ENCODE measurements around the gene DNAJC17. TPM values are rescaled to one million over a fixed set of nuclear protein-coding genes. Genes with fewer than 3 reads are reported as not detected.
A peak's percentile ranks its signal among the peaks of the same experiment; 100 is the strongest.

Gene DNAJC17
- total and polyA plus RNA-seq, 2 of the 13 experiments (the other 11 are each of a cell fraction or from before 2014, with no cell fraction given): 22.2 to 26.5 TPM

- no peak for TF ChIP-seq MLX (CRISPR knock-in tag; IDR thresholded peaks at IDR 0.05)
- 0 out of 2 replicates have a peak, but pooled peaks have one; percentile 45 for TF ChIP-seq ARNTL (CRISPR knock-in tag; IDR thresholded peaks at IDR 0.05)
- TF ChIP-seq HIVEP1 (CRISPR knock-in tag; IDR thresholded peaks at IDR 0.05): no peak
- TF ChIP-seq SMAD1 (CRISPR knock-in tag; IDR thresholded peaks at IDR 0.05; ENCODE audit: borderline replicate concordance, low read depth): no peak
- no peak for TF ChIP-seq HMGA1 (CRISPR knock-in tag; conservative IDR thresholded peaks at IDR 0.05)
- TF ChIP-seq ZFYVE20 (CRISPR knock-in tag; IDR thresholded peaks at IDR 0.05; ENCODE audit: borderline replicate concordance, low read depth): no peak
- TF ChIP-seq BRF2 (CRISPR knock-in tag; IDR thresholded peaks at IDR 0.05): no peak
- TF ChIP-seq, protein P1, sequence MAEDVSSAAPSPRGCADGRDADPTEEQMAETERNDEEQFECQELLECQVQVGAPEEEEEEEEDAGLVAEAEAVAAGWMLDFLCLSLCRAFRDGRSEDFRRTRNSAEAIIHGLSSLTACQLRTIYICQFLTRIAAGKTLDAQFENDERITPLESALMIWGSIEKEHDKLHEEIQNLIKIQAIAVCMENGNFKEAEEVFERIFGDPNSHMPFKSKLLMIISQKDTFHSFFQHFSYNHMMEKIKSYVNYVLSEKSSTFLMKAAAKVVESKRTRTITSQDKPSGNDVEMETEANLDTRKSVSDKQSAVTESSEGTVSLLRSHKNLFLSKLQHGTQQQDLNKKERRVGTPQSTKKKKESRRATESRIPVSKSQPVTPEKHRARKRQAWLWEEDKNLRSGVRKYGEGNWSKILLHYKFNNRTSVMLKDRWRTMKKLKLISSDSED (CRISPR knock-in tag; IDR thresholded peaks at IDR 0.05): no peak
- no peak for TF ChIP-seq PRPF4 (IDR thresholded peaks at IDR 0.05; ENCODE audit: low read depth, low read length, poor library complexity, severe bottlenecking)
- 0 out of 2 replicates have a peak, but pooled peaks have one; percentile 63 for TF ChIP-seq ZFP82 (CRISPR knock-in tag; IDR thresholded peaks at IDR 0.05; ENCODE audit: borderline replicate concordance)
- TF ChIP-seq MAFK (conservative IDR thresholded peaks at IDR 0.05 in 1 of 2, IDR thresholded peaks at IDR 0.05 in 1 of 2; ENCODE audit: low read length in 2 of 2): no peak
- 0 out of 2 replicates have a peak, but pooled peaks have one; percentile 35 for TF ChIP-seq MYPOP (CRISPR knock-in tag; IDR thresholded peaks at IDR 0.05)
- peak; percentile 93 for TF ChIP-seq HINFP (CRISPR knock-in tag; IDR thresholded peaks at IDR 0.05; ENCODE audit: low read depth)
- TF ChIP-seq AFF4 (CRISPR knock-in tag; IDR thresholded peaks at IDR 0.05): no peak
Measured at GRCh38 chr15:40754883-40755811, 52.1 kb downstream of the DNAJC17 start, which contains the start of gene RMDN3 (continued).

All from HepG2 (cell line).